ENCODE measurements around the gene DDR2.

Gene DDR2

DNA sequence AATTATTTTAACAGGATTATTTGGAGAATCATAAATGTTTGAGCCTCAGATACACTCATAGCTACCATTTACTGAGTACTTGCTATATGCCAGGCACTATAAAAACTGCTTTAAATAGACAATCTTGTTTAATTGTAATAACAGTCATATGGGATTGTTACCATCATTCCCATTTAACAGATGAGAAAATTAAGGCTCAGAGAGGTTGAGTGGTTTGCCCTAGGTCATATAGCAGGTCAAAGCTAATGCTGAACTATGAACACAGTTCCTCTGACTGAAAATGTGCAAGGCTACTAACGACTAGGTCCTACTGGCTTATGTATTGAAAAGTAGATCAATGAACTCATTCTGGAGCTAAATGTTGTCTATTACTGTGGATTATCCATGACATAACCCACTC, 63.4 kb downstream of the DDR2 start:
- no peak for DNase-seq (ENCODE audit: low read depth in 1 of 2, low spot score in 1 of 2)

DNA sequence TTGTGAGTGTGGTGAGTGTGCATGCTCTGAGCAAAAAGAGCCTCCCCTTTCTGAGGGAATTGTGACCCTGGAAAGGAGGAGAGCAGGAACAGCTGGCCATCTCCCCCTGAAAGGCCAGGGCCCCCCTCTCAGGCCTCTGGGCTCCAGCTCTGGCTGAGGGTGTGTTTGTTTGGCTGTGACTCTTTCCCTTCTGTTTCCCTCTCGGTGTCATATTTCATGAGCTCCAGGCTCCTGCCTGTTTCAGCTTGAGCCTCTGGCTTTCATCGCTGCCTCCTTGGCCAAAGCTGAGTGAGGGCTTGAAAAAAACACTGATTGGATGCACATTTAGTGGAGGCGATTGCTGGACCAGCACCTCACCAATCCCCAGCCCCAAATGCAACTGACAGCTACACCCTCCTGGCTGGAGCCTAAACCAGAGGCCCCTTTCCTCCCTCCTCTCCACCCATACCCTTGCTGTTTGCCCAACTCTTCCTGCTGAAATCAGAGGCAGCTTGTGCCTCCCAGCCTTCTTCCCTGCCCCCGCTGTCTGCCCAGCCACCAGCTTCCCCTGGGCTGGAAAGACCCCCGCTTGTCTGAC, 64.1 kb downstream of the DDR2 start:
- DNase-seq (ENCODE audit: low read depth in 1 of 2, low spot score in 1 of 2), result no peak

DNA sequence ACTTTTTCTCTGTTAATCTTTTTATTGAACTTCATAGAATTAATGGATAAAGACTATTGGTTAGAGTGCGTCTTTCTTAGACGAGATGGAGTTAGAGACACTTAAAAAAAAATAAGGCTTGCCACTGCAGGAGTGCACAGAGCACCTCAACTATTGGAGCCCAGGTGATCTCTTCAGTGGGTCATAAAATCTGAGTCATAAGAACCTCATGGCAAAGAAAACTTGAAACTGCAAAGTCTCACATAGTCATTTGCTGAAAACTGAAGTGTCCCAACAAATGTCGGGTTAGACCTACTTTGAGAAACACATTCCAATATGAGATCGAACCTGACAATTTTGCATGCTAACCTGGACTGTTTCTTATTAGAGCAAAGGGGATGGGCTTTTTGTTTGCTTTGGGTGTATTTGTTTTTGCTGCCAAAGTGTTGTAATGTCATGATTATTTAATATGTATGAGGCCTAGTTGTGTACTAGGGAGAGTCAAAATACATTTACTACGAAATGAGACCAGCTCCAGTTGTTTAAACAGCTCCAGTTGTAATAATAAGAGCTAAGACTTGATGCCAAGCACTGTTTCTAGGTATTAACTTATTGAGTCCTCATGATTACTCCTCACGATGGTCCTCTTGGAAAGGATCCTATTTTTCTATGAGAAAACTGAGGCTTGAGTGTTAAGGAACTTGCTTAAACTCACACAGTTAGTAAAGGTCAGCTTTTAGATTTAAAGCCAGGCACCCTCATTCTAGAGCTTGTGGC, 65.1 kb downstream of the DDR2 start:
- no peak for DNase-seq (ENCODE audit: low read depth in 1 of 2, low spot score in 1 of 2)

DNA sequence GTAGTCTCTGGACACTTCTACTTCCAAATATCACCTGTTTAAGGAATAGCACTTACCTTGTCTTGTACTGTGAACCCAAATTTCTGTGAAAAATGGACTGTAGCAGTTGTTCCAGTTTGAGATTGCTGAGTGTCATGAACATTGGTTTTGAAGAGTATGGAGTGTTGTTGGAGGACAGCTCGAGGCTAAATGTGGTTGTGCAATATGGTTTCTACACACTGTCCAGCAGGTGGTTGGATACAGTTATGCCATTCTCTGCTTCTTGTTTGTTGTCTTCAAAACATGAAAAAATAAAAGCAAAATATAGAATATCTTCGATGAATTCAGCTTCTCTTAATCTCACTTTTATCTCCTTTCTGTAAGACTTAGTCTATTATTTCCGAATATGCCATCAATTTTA, 67.1 kb downstream of the DDR2 start:
- DNase-seq (ENCODE audit: low read depth in 1 of 2, low spot score in 1 of 2), result no peak

DNA sequence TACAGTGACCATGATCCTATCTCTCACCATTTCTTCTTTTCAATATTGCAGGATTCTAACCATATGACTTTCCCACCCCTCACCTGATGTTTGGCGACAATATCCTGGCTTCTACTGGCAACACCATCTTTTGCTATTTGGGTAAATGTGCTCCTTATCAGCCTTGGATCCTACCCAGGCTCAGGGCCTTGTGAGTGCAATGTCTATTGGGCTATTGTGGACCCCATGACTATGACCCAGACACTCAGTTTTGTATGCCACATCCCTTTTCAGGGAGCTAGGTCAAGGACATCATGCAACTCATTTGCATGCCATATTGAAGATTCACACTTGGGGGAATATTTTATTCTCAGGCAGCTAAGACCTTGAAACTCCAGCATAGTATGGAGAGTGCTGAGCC, 67.9 kb downstream of the DDR2 start:
- DNase-seq (ENCODE audit: low read depth in 1 of 2, low spot score in 1 of 2), result no peak

DNA sequence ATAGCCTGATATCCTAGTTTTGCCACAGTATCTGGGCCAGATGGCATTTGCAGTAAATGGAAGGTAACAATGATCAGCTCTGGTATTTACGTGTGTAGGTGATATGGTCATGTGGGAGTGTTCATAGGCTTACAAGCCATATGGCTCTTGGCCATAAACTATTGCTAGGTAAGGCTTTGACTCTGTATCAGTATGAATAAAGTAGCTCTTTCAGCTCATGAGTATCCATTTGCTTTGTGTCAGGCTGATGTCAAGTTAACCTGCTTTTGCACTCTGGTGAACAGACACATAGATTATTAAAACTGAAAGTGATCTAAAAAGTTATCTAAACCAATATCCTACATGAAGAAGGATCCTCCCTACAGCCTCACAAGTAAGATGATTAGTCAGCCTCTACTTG, 69.0 kb downstream of the DDR2 start:
- DNase-seq (ENCODE audit: low read depth in 1 of 2, low spot score in 1 of 2), result no peak

DNA sequence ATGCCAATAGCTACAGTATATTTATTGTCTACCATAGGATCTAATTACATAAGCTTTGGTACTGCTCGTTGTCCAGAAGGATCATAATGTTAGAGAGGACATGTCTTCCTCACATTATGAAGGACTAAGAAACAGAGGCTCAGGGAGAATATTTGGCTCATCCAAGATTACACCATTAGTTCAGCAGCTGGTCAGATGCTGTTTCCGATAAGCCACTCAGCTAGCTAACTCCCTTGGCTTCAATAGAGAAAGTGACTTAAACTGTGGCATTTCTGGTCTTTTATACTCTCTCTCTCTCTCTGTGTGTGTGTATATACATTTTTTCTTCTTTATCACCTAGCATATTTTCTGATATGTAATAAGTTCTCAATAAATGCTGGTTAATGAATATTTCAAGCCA, 70.4 kb downstream of the DDR2 start:
- DNase-seq (ENCODE audit: low read depth in 1 of 2, low spot score in 1 of 2), result no peak

DNA sequence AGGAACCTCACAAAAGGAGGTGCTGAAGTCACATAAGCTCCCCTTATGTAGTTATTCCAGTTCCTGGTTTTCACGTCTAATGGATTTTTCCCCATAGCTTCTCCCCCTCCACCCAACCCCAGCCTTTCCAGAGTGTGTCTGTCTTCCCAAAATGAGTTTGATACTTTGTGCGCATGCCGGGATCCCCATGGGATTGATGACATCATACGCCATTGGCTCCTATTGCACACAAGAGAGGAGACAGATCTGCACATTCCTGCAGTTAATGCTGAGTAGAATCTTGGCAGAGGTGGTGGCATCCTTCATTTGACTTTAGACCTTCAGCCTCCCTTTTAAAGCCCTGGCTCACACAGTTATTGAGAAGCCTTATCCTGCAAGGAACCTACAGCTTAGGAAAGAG, 71.4 kb downstream of the DDR2 start:
- no peak for DNase-seq (ENCODE audit: low read depth in 1 of 2, low spot score in 1 of 2)

DNA sequence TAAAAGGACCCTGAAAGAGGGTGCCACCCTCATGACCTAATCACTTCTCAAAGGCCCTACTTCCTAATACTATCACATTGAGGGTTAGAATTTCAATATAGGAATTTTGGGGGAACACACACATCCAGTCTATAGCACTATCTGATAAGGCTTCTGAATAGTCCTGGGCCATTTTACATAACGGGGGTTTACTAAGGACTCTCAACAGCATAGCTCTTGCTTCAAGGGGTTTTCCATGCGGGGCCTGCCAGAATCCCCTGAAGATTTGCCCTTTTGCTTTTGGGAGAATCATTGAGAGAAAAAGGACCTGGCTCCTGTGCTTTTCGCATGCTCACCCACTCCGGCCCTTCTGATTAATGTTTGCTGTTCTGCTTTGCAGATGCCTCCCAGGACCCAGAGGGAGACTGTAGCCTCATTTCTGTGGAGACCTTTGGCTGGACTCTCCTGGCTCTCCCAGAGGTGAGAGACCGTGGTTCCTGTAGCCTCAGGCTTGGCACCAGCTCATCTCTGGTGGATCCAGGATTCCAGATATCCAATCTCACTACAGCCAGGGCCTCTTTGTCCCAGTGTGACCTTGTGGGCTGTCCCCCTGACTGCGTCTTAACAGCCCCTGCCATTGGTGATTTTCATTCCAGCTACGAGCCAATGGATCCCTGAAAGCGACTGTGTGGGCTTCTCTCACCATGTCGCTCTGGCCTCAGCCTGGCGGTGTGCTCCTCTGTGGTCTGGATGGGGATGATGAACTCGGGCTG, 72.6 kb downstream of the DDR2 start:
- DNase-seq (ENCODE audit: low read depth in 1 of 2, low spot score in 1 of 2), result no peak

DNA sequence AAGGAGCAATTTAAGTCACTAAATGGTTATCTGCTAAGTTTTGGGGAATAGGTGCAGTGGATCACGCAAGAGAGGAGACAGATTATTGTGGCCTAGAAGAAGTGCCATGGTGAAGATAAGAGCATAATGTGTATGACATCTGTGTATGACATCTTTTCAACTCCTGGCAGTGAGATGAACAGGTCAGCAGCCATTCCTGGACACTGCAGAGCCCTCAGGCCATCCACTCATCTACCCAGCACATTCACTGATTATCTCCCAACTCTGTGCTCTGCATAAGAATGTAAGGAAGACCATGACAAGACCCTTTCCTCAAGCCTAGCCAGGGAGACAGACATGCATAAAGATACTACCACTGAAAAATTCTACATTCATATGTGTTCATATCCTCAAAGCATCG, 73.7 kb downstream of the DDR2 start:
- no peak for DNase-seq (ENCODE audit: low read depth in 1 of 2, low spot score in 1 of 2)

DNA sequence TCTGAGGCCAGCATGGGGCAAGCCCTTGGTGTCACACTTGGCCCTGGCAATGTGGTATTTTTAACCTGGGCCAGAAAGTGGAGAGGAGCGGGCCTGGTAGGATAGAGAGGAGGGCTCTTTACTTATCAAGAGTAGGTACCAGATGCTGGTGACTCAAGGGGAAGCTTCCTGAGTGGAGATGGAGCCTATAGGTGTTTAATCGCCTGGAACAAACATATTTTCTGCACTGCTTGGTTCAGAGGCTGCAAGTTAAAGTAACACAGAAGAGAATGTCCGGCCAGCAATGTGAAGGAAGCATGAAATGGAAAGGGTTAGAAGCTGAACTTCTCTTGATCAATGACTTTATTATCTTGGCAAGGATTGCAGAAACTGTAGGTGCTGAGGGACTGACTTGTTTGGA, 74.3 kb downstream of the DDR2 start:
- no peak for DNase-seq (ENCODE audit: low read depth in 1 of 2, low spot score in 1 of 2)

DNA sequence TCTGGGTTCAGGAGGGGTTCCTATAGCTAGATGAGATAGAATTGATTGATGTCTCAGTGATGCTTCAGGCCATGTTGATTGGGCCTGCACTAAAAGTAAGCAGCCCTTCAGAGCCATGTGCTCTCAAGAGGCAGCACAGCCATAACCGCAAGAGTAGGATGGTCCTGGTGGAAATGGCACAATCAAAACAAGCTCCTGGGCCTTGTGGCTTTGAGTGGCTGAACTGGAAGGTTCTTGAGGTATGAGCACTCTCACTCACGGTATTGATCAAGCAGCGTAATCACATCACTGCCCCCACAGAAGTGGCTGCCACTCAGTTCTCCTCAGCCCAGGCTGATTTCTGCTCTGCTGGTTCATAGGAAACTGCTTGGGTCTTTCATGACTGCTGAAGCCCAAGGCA, 76.0 kb downstream of the DDR2 start:
- no peak for DNase-seq (ENCODE audit: low read depth in 1 of 2, low spot score in 1 of 2)

DNA sequence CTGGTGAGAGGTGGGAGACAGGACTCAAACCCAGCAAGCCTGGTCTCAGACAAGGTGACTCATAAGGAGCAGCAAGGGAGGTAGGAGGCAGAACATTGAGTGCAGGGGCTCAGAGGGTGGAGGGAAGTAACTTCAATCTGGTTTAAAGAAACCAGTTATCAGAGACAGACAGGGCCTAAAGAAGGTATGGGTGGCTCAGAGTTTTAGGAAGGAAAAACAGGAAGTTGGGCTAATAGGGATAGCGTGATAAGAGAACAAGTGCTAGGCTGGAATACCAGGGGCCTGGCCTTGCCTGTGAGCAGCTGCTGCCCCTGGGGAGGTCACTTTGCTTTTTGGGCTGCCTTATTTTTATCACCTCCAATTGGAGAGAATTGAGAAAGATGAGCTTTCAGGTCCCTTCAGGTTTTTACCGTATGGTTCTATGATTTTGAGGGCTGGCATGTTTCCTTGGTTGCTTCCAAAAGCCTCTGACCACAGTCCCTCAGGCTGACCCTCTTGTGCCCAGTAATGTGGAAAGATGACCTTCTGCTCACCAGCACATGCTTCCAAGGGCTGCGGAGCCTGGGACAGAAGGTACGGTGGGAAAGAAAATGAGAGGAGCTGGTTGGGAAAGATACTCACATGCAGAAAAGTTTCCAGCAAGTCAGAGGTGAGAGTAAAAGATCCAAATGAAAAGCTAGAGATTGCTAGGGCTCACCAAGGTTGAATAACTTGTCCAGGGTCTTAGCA, 77.0 kb downstream of the DDR2 start:
- DNase-seq (ENCODE audit: low read depth in 1 of 2, low spot score in 1 of 2), result no peak

DNA sequence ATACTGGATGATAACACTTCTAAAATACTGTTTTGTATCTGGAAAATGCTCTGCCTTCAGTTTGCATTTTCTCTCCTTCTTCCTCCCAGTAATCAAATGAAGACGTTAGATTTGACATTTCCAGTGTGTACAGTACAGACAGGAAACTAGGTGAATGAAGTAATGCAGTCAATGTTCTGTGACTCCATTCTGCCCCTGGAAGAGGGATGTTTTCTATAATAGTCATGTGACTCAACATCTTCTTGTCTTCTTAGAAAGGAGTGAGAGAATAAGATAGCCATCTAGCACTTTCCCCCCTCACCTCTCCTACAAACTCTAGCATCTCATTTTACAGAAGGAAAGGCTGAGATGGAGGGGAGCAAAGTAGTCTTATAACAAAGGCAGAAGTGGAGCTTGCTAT, 77.6 kb downstream of the DDR2 start:
- no peak for DNase-seq (ENCODE audit: low read depth in 1 of 2, low spot score in 1 of 2)

DNA sequence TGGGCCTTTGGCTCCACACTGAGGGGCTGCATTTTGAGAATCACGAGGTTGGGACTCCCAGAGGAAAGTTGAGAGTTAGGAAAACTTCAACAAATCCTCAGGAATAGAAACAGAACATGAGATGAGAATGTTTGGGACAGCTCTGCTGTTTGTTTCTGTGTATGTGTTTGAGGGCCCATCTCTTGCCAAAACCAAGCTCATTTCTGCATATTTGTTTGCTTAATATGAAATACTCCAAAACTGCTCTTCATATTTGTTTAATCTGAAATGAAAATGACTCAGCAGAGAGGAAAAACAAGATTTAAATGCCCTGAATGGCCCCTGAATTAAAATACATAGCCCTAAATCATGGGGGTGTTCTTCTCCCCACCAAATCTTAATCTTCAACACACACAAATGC, 78.1 kb downstream of the DDR2 start:
- no peak for DNase-seq (ENCODE audit: low read depth in 1 of 2, low spot score in 1 of 2)

DNA sequence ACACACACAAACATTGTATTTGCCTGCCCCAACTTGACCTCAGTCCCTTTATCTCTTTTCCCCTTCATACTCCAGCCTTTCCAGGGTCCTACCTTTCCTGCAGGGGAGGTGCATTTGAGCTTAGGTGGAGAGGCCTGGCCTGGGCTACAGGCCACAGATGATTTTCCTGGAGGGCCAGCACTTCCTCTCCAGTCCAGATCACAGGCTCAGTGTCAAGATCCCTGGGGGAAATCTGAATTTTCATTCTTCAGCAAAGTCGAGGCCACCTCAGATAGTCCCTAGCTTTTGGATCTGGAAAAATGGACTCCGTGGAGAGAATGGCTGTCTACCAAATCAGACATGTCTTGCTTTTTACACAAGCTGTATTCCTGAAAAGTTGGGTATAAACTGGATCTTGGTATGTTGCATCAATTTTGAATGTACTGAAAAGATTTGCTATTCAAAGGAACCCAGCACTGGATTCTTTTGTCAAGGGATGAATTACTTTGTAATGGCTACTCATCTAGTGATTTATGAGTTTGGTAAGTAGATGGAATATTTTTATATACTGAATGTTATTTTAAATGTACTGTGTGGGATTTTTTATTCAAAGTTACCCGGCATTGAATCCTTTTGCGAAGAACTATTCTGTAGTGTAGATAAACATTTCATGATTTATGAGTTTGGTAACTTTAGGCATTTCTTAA, 78.7 kb downstream of the DDR2 start:
- DNase-seq (ENCODE audit: low read depth in 1 of 2, low spot score in 1 of 2), result no peak

DNA sequence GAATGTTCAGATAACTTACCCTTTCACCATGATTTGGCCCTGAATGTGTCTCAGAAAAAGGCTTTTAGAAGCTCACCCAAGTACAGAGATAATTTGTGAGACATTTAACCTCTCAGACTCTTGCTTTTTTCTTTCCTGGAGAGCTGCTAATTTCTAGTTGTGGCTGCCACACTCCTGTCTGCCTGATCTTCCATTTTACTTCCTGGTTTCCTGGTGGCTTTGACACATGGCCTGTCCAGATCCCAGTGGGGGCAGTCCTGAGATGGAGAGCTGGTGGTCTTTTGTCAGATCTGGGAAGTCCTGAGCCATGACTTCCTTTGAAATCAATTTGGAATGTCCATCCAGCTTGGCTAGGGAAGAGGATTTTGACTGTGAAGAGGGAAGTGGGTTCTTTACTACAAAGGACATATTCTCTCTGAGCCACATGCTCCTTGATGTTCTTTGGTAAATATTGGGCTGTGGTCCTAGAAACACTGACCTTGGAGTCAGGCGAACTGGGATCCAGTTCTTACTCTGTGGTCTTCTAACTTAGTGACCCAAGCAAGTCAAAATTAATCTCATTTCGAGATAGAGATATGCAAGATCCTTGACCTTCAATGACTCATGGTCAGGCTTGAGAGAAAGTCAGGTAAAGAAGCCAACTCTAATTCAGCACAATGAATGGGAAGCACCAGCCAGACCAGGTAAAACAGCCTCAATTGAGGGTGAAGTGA, 80.2 kb downstream of the DDR2 start:
- DNase-seq (ENCODE audit: low read depth in 1 of 2, low spot score in 1 of 2), result no peak

DNA sequence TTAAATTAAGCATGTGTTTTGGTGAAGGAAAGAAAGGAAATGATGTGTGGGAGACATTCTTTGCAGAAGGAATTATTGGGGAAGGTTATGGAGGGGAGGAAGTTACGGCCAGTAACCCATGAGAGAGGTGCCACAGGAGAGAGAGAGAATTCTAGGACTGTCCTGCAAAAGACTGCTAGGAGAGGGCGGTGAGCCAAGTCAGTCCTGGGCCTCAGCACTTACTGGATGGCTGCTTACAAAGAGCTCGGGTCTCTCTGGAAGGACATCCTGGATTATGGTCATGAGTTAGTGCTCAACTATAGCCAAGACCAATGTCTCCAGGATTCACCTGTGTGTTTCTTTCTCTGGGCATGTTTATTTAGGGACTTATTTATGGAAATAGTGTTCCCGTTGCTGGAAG, 83.9 kb downstream of the DDR2 start:
- no peak for DNase-seq (ENCODE audit: low read depth in 1 of 2, low spot score in 1 of 2)

DNA sequence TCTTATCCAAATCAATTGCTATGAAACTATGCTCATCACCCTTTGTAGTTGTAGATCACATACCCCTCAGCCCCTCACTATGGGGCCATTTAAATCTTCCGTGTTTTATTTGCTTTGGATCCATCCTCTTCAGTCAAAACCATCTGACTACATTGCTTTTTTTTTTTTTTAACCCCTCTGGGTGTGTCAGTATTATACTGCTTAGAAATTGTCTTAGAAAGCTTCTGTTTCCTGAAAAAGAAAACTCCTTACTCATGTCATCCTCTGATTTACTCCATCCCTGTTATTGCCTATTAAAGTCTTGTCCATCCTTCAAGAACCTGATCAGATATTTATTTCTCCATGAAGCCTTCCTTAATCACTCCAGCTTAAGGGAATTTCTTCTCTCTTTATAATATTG, 84.3 kb downstream of the DDR2 start:
- DNase-seq (ENCODE audit: low read depth in 1 of 2, low spot score in 1 of 2), result no peak

DNA sequence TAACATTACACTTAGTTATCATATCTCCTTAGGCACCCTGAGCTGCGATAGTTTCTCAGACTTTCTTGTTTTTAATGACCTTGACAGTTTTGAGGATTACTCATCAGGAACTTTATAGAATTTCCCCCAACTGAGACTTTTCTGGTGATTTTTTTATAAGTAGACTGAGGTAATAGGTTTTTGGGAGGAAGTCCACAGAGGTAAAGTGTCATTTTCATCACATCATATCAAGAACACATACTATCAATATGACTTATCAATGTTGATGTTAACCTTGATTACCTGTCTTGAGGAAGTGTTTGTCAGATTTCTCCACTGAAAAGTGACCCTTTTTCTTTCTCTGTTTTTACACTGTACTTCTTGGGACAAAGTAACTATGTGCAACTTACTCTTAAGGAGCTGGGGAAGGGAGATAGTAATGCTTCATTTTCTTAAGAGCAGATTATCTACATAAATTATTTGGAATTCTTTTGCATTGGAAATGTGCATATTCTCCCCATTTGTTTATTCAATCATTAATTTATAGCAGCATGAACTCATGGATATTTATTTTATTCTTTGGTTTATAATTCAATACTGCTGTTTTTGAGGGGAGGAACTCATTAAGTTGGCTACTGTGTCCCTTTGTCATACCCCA, 85.4 kb downstream of the DDR2 start:
- DNase-seq (ENCODE audit: low read depth in 1 of 2, low spot score in 1 of 2), result no peak
